SK-N-SH (cell line): ENCODE data around the gene HOPX. TPM values are rescaled to one million over a fixed set of nuclear protein-coding genes. Genes with fewer than 3 reads are reported as not detected.

Source experiments
- CTCF ChIA-PET: fragments of 300-600, 350-600 bp; formaldehyde crosslinking; extraction: SDS; loops from one replicate; lab custom pipeline; 2021; lab: Yijun Ruan, JAX
- POLR2A ChIA-PET: fragments of 350-600 bp; sonication (Branson Sonifier 250); formaldehyde crosslinking; extraction: SDS; loops from one replicate; lab custom pipeline; 2020; ENCODE audit warnings: antibody characterized with exemption, inconsistent platforms; lab: Yijun Ruan, JAX
- DNase-seq: peaks from one replicate; pipeline ENCODE4 v3.0.0; 2012
- H2AFZ ChIP-seq: fragments of 200-600 bp; sonication (generic); 2 replicates; pipeline ENCODE4 v1.8.1; 2016; ENCODE audit warnings: antibody characterized with exemption, mild to moderate bottlenecking, low read depth
- H3F3A ChIP-seq: fragments of 200-600 bp; sonication (generic); replicated peaks from 2 replicates; pipeline ENCODE3; 2016; ENCODE audit warnings: antibody characterized with exemption, mild to moderate bottlenecking; ENCODE audit not compliant: insufficient read depth
- H3K27ac ChIP-seq, 2 experiments: fragments of 200-500 bp in 1 of 2; fragments of 200-600 bp in 1 of 2; sonication (Bioruptor generic) in 1 of 2; sonication (generic), shearing (Covaris generic) in 1 of 2; 2 replicates each; pipeline versions ENCODE4 v1.5.1 to v1.6.1; 2014 to 2016; ENCODE audit warnings: low read depth in 2 of 2, inconsistent platforms in 1 of 2, low read length in 1 of 2, mild to moderate bottlenecking in 1 of 2, mixed read lengths in 1 of 2
- H3K27me3 ChIP-seq: fragments of 200-600 bp; sonication (generic), shearing (Covaris generic); 2 replicates; pipeline ENCODE4 v1.6.1; 2016; ENCODE audit warnings: mixed run types; ENCODE audit not compliant: insufficient read depth
- H3K36me3 ChIP-seq, 2 experiments: fragments of 200-500 bp in 1 of 2; fragments of 200-600 bp in 1 of 2; sonication (Bioruptor generic) in 1 of 2; sonication (generic) in 1 of 2; replicated peaks in 1 of 2; 2 replicates each; pipeline versions ENCODE3 to v1.5.1; 2014 to 2016; ENCODE audit warnings: low read length in 1 of 2, mild to moderate bottlenecking in 1 of 2; ENCODE audit not compliant: insufficient read depth in 2 of 2, control insufficient read depth in 1 of 2
- H3K4me1 ChIP-seq, 2 experiments: fragments of 200-500 bp in 1 of 2; fragments of 200-600 bp in 1 of 2; sonication (Bioruptor generic) in 1 of 2; sonication (generic), shearing (Covaris generic) in 1 of 2; 2 replicates each; pipeline versions ENCODE4 v1.5.1 to v1.6.1; 2014 to 2016; ENCODE audit warnings: low read depth in 1 of 2, low read length in 1 of 2, mixed run types in 1 of 2; ENCODE audit not compliant: insufficient read depth in 2 of 2, control insufficient read depth in 1 of 2
- H3K4me2 ChIP-seq: fragments of 200-600 bp; sonication (generic), shearing (Covaris generic); 2 replicates; pipeline ENCODE4 v1.6.1; 2017; ENCODE audit warnings: mixed run types
- H3K4me3 ChIP-seq, 2 experiments: fragments of 200-500 bp in 1 of 2; fragments of 200-600 bp in 1 of 2; sonication (Bioruptor generic) in 1 of 2; sonication (generic), shearing (Covaris generic) in 1 of 2; 2 replicates each; pipeline versions ENCODE4 v1.5.1 to v1.8.1; 2014 to 2016; ENCODE audit warnings: low read depth in 2 of 2, inconsistent platforms in 1 of 2, low read length in 1 of 2, mild to moderate bottlenecking in 1 of 2, mixed read lengths in 1 of 2, moderate library complexity in 1 of 2
- H3K79me2 ChIP-seq: fragments of 200-600 bp; sonication (generic); 2 replicates; pipeline ENCODE4 v1.8.1; 2017; ENCODE audit warnings: mild to moderate bottlenecking; ENCODE audit not compliant: insufficient read depth
- H3K9ac ChIP-seq: fragments of 200-600 bp; sonication (generic); 2 replicates; pipeline ENCODE4 v1.6.1; 2017; ENCODE audit warnings: mixed run types
- H3K9me2 ChIP-seq: fragments of 200-600 bp; sonication (generic); 2 replicates; pipeline ENCODE4 v1.6.1; 2017; ENCODE audit warnings: mixed run types
- H3K9me3 ChIP-seq: fragments of 200-600 bp; sonication (generic); 2 replicates; pipeline ENCODE4 v1.6.1; 2017; ENCODE audit warnings: mixed run types, mild to moderate bottlenecking, moderate library complexity
- H4K20me1 ChIP-seq: fragments of 200-600 bp; sonication (generic); 2 replicates; pipeline ENCODE4 v1.6.1; 2017; ENCODE audit warnings: mild to moderate bottlenecking, mixed run types; ENCODE audit not compliant: insufficient read depth
- EP300 ChIP-seq, 2 experiments: IDR thresholded peaks; 2 replicates each; pipeline versions ENCODE4 v1.4.0 to v1.6.1; 2012; ENCODE audit warnings: borderline replicate concordance in 1 of 2, low read depth in 1 of 2, low read length in 1 of 2
- EZH2phosphoT487 ChIP-seq: fragments of 200-600 bp; sonication (generic); IDR thresholded peaks from 2 replicates; pipeline ENCODE4 v1.6.1; 2017; ENCODE audit warnings: low read depth, mixed run types, mild to moderate bottlenecking, antibody characterized with exemption, moderate library complexity, borderline replicate concordance
- GABPA ChIP-seq: IDR thresholded peaks from 2 replicates; pipeline ENCODE4 v1.4.0; 2012; ENCODE audit warnings: low read depth, mild to moderate bottlenecking
- GATA2 ChIP-seq: sonication (generic); formaldehyde crosslinking; IDR thresholded peaks from 2 replicates; pipeline ENCODE4 v1.5.0; 2020; ENCODE audit warnings: mild to moderate bottlenecking, missing genetic modification reagents
- JUND ChIP-seq: IDR thresholded peaks from 2 replicates; pipeline ENCODE4 v1.4.0; 2012
- MEF2A ChIP-seq: IDR thresholded peaks from 2 replicates; pipeline ENCODE4 v1.4.0; 2012; ENCODE audit warnings: low read depth, borderline replicate concordance
- MXI1 ChIP-seq: IDR thresholded peaks from 2 replicates; pipeline ENCODE4 v1.6.1; 2012; ENCODE audit warnings: mild to moderate bottlenecking, low read depth, low read length, improper control_type of control experiment
- NFIC ChIP-seq: IDR thresholded peaks from 2 replicates; pipeline ENCODE4 v1.4.0; 2012; ENCODE audit warnings: borderline replicate concordance
- NRF1 ChIP-seq: IDR thresholded peaks from 2 replicates; pipeline ENCODE4 v1.6.1; 2012; ENCODE audit warnings: low read depth, mild to moderate bottlenecking, low read length
- POLR2AphosphoS5 ChIP-seq: IDR thresholded peaks from 2 replicates; pipeline ENCODE4 v1.6.1; 2012; ENCODE audit warnings: low read depth, low read length
- RXRA ChIP-seq: IDR thresholded peaks from 2 replicates; pipeline ENCODE4 v1.4.0; 2012; ENCODE audit warnings: low read depth, mild to moderate bottlenecking, borderline replicate concordance
- SIN3A ChIP-seq: IDR thresholded peaks from 2 replicates; pipeline ENCODE4 v1.6.1; 2012; ENCODE audit warnings: low read depth, mild to moderate bottlenecking, low read length, moderate library complexity, borderline replicate concordance
- TAF1 ChIP-seq: IDR thresholded peaks from 2 replicates; pipeline ENCODE4 v1.6.1; 2012; ENCODE audit warnings: low read depth, mild to moderate bottlenecking, low read length, moderate library complexity, borderline replicate concordance
- TEAD4 ChIP-seq: IDR thresholded peaks from 2 replicates; pipeline ENCODE4 v1.4.0; 2012; ENCODE audit warnings: mild to moderate bottlenecking, borderline replicate concordance; ENCODE audit not compliant: insufficient read depth
- YY1 ChIP-seq: IDR thresholded peaks from 2 replicates; pipeline ENCODE4 v1.4.0; 2012; ENCODE audit warnings: low read depth, mild to moderate bottlenecking
- WGBS: methylation state at CpG from one replicate; pipeline ENCODE4 v1.1.6; 2017; ENCODE audit warnings: low lambda C conversion rate; 5-methylcytosine and 5-hydroxymethylcytosine counted together
- polyA plus RNA-seq, 3 experiments: library from polyadenylated mRNA; depleted of rRNA; stranded (reverse); fragments of >200 nt; gene quantifications; 2 replicates each; pipeline ENCODE4 v1.2.3, GENCODE V29; 2012
- TF ChIP-seq, protein P1 (sequence below): IDR thresholded peaks from 2 replicates; pipeline ENCODE4 v1.4.0; 2012; ENCODE audit warnings: low read depth, borderline replicate concordance
- TF ChIP-seq, protein P2 (sequence below): fragments of 150-350 bp; IDR thresholded peaks from 2 replicates; pipeline ENCODE4 v1.6.1; 2017; ENCODE audit warnings: antibody characterized with exemption, low read length, low read depth, borderline replicate concordance
- TF ChIP-seq, protein P3 (sequence below): IDR thresholded peaks from 2 replicates; pipeline ENCODE4 v1.6.1; 2012; ENCODE audit warnings: mild to moderate bottlenecking, low read depth, low read length, moderate library complexity
- TF ChIP-seq, protein P4 (sequence below): fragments of 200-600 bp; sonication (generic); IDR thresholded peaks from 2 replicates; pipeline ENCODE4 v1.6.1; 2017; ENCODE audit warnings: antibody characterized with exemption, mild to moderate bottlenecking, moderate library complexity
- TF ChIP-seq, protein P5 (sequence below): IDR thresholded peaks from 2 replicates; pipeline ENCODE4 v1.4.0; 2012; ENCODE audit warnings: low read depth, borderline replicate concordance

HOPX gene
- polyA plus RNA-seq, 1 of the 3 experiments (the other 2 are of a cell fraction) = 0.05 TPM

DNA sequence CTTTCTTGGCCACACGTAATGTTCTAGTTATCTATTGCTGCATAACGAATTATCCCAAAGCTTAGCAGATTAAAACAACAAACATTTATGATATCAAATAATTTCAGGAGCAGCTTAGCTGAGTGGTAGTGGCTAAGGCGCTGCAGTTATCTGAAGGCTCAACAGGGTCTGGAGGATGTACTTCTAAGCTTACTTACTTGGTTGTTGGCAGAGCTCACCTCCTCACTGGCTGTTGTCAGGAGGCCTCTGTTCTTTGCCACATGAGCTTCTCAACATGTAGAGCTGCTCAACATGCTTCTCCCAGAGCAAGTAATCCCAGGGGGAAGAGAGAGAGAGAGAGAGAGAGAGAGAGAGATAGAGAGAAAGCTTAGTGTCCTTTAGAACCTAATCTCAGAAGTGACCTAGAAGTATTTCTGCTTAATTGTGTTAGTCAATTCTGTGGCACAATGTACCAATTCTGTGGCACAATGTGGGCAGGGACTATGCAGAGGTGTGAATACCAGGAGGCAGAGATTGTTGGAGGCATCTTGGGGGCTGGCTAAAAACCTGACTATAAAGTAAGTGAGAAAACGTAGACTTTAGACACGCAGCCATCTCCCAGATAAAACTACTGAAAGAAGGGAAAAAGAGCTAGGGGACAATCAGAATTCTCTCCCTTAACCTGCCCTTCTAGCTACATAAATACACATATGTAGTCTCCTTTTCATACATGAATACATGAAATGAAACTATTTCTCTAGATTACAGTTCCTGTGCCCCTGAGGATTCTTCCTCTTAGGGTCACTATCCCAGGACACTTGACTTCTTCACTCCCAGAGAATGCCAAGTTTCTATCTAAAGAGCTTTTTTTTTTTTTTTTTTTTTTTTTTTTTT, 40.2 kb downstream of the HOPX start:
- Histone ChIP-seq H4K20me1 (peaks cover 3% of the 10 kb centered on the region; the same call in 1 of the 2 replicates), H3K4me1 (no peaks in the 10 kb centered on the region), H3F3A (peaks cover 18% of the 10 kb centered on the region), H3K9ac (no peak overlapping the region)
- CTCF ChIA-PET = no interaction called here
- TF ChIP-seq, protein P1, sequence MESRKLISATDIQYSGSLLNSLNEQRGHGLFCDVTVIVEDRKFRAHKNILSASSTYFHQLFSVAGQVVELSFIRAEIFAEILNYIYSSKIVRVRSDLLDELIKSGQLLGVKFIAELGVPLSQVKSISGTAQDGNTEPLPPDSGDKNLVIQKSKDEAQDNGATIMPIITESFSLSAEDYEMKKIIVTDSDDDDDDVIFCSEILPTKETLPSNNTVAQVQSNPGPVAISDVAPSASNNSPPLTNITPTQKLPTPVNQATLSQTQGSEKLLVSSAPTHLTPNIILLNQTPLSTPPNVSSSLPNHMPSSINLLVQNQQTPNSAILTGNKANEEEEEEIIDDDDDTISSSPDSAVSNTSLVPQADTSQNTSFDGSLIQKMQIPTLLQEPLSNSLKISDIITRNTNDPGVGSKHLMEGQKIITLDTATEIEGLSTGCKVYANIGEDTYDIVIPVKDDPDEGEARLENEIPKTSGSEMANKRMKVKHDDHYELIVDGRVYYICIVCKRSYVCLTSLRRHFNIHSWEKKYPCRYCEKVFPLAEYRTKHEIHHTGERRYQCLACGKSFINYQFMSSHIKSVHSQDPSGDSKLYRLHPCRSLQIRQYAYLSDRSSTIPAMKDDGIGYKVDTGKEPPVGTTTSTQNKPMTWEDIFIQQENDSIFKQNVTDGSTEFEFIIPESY = no peak
- TF ChIP-seq, protein P2, sequence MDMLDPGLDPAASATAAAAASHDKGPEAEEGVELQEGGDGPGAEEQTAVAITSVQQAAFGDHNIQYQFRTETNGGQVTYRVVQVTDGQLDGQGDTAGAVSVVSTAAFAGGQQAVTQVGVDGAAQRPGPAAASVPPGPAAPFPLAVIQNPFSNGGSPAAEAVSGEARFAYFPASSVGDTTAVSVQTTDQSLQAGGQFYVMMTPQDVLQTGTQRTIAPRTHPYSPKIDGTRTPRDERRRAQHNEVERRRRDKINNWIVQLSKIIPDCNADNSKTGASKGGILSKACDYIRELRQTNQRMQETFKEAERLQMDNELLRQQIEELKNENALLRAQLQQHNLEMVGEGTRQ = no peak
- no peak for TF ChIP-seq SIN3A
- no peak for TF ChIP-seq JUND
- no peak for TF ChIP-seq TEAD4
- TF ChIP-seq EP300 (IDR thresholded peaks at IDR 0.05; ENCODE audit: borderline replicate concordance in 1 of 2, low read depth in 1 of 2, low read length in 1 of 2) = no peak
- no peak for TF ChIP-seq GABPA
- no peak for TF ChIP-seq YY1
- TF ChIP-seq, protein P3, sequence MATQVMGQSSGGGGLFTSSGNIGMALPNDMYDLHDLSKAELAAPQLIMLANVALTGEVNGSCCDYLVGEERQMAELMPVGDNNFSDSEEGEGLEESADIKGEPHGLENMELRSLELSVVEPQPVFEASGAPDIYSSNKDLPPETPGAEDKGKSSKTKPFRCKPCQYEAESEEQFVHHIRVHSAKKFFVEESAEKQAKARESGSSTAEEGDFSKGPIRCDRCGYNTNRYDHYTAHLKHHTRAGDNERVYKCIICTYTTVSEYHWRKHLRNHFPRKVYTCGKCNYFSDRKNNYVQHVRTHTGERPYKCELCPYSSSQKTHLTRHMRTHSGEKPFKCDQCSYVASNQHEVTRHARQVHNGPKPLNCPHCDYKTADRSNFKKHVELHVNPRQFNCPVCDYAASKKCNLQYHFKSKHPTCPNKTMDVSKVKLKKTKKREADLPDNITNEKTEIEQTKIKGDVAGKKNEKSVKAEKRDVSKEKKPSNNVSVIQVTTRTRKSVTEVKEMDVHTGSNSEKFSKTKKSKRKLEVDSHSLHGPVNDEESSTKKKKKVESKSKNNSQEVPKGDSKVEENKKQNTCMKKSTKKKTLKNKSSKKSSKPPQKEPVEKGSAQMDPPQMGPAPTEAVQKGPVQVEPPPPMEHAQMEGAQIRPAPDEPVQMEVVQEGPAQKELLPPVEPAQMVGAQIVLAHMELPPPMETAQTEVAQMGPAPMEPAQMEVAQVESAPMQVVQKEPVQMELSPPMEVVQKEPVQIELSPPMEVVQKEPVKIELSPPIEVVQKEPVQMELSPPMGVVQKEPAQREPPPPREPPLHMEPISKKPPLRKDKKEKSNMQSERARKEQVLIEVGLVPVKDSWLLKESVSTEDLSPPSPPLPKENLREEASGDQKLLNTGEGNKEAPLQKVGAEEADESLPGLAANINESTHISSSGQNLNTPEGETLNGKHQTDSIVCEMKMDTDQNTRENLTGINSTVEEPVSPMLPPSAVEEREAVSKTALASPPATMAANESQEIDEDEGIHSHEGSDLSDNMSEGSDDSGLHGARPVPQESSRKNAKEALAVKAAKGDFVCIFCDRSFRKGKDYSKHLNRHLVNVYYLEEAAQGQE = no peak
- TF ChIP-seq NRF1 = no peak
- TF ChIP-seq TAF1 = no peak
- no peak for TF ChIP-seq MXI1
- TF ChIP-seq MEF2A = no peak
- TF ChIP-seq, protein P4, sequence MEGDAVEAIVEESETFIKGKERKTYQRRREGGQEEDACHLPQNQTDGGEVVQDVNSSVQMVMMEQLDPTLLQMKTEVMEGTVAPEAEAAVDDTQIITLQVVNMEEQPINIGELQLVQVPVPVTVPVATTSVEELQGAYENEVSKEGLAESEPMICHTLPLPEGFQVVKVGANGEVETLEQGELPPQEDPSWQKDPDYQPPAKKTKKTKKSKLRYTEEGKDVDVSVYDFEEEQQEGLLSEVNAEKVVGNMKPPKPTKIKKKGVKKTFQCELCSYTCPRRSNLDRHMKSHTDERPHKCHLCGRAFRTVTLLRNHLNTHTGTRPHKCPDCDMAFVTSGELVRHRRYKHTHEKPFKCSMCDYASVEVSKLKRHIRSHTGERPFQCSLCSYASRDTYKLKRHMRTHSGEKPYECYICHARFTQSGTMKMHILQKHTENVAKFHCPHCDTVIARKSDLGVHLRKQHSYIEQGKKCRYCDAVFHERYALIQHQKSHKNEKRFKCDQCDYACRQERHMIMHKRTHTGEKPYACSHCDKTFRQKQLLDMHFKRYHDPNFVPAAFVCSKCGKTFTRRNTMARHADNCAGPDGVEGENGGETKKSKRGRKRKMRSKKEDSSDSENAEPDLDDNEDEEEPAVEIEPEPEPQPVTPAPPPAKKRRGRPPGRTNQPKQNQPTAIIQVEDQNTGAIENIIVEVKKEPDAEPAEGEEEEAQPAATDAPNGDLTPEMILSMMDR = no peak
- TF ChIP-seq, protein P5, sequence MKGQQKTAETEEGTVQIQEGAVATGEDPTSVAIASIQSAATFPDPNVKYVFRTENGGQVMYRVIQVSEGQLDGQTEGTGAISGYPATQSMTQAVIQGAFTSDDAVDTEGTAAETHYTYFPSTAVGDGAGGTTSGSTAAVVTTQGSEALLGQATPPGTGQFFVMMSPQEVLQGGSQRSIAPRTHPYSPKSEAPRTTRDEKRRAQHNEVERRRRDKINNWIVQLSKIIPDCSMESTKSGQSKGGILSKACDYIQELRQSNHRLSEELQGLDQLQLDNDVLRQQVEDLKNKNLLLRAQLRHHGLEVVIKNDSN = no peak
- no peak for TF ChIP-seq POLR2AphosphoS5
- TF ChIP-seq RXRA = no peak
- no peak for TF ChIP-seq NFIC
- no peak for TF ChIP-seq GATA2 (CRISPR knock-in tag)
- TF ChIP-seq EZH2phosphoT487 = no peak
- TF ChIP-seq, all 33 proteins: peak for 0
- H3K27ac ChIP-seq = peak overlapping the region in 1 of 2 experiments; percentile 82; a peak in 2 of 4 replicates
- H3K9me2 ChIP-seq = no peaks in the 10 kb centered on the region
- peak overlapping the region; percentile 34 for H3K4me2 ChIP-seq
- H3K36me3 ChIP-seq = no peaks in the 10 kb centered on the region
- H3K27me3 ChIP-seq = no peaks in the 10 kb centered on the region
- no peaks in the 10 kb centered on the region for H3K9me3 ChIP-seq
- no peak overlapping the region for H3K4me3 ChIP-seq
- H3K79me2 ChIP-seq = no peaks in the 10 kb centered on the region
- no peak for DNase-seq
- 79% methylated on average over 5 of the region's 5 CpGs for WGBS
- no peak overlapping the region for H2AFZ ChIP-seq
- POLR2A ChIA-PET = no interaction called here
